GM18951 (cell line): ENCODE data around the gene THRA.
A peak's percentile ranks its signal among the peaks of the same experiment; 100 is the strongest.

Experiments used
- POLR2A ChIP-seq: IDR thresholded peaks from 4 replicates; pipeline ENCODE4 v1.6.1; 2011; ENCODE audit warnings: mild to moderate bottlenecking; ENCODE audit not compliant: insufficient read length, insufficient read depth; ENCODE audit errors: extremely low read depth
- in situ Hi-C: fragments of 300-500 bp; cut with MboI; formaldehyde crosslinking; loops from one replicate; pipeline ENCODE4 v1.12.0; 2022; ENCODE audit warnings: low sequenced_read_pairs, mixed read lengths, inconsistent platforms; ENCODE audit not compliant: unreplicated experiment

THRA gene

DNA sequence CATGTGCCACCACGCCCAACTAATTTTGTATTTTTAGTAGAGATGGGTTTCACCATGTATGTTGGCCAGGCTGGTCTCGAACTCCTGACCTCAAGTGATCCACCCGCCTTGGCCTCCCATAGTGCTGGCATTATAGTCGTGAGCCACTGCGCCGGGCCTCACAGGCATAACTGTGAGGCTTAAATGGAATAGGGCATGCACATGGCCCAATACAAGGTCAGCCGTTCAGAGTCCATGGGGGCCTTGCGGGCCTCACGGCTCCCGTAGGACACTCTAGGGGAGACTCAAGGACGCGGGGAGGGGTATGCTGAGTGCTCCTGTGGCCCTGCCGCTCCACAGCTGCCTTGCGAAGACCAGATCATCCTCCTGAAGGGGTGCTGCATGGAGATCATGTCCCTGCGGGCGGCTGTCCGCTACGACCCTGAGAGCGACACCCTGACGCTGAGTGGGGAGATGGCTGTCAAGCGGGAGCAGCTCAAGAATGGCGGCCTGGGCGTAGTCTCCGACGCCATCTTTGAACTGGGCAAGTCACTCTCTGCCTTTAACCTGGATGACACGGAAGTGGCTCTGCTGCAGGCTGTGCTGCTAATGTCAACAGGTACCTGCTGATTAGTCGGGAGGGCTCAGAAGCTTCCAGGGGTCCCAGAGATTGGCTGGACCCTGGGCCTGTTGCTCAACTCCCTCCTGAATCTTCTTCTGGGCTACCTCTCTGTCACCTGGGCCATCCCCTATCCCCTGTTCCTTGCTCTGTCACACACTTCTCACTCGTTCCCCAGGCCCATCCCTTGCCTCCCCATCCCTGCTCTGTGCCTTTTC, 25.3 kb downstream of the THRA start:
- in situ Hi-C loops: no loop called here
- TF ChIP-seq POLR2A: no peak

DNA sequence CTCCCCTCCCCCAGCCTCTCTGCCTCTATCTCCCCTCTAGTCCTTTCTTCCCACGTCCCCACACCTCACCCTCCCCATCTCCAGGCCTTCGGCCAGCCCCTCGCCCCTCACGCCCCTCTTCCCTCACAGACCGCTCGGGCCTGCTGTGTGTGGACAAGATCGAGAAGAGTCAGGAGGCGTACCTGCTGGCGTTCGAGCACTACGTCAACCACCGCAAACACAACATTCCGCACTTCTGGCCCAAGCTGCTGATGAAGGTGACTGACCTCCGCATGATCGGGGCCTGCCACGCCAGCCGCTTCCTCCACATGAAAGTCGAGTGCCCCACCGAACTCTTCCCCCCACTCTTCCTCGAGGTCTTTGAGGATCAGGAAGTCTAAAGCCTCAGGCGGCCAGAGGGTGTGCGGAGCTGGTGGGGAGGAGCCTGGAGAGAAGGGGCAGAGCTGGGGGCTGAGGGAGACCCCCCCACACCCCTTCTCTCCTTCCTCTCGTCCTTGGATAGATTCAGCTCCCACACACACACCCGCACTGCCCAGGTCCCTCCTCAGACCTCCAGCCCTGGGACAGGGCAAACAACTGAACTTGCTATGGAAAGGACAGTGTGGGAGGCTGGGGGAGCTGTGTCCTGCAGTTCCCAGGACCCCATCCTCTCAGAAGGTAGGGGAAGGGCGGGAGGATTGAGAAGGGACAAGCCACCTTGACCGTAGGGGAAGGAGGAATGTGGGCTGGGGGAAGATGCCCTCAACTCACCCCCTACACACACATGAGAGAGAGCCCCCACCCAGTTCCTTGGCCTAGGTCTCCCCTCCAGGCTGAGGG, 26.5 kb downstream of the THRA start:
- in situ Hi-C loops: no loop called here

DNA sequence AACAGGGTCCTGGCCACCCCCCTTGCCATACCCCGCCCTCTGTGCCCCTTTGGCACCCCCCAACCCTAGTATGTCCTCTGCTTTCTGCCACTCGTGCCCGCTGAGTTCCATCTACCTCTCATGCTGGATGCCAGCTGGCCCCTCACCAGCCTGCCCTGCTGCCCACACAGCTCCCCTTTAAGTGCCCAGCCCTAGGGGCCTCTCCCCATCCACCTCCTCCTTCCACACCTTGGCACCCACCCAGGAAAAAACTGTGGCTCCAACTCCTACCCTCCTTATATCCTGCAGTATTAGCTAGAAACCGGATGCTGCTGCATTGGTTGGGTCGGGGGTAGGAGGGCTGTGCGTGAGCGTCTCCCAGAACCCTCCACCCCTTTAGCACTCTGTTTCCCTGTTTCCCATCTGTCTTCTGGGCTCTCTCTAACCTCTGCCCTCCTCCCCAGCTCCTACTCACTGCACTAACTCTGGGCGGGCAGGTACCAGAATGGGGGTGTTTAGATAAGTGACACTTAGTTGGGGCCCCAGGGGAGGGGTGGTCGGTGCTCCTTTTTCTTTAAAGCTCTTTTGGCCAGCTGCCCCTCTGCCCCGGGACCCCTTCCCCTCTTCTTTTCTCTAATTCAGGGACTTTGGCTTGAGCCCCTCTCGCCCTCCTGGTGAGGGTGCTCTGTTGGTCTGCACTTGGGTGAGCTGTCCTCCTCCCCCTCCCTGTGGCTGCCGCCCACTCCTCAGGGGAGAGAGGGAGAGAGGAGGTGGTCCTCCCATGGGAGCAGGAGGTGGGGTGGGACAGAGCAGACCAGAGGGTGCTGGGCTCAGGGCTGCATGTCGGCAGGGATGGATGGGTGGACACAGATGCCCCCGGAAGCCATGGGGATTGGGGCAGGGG, 27.7 kb downstream of the THRA start:
- in situ Hi-C loops: no loop called here
- TF ChIP-seq POLR2A: no peak

More for the DNA sequence above, 26.5 kb downstream of the THRA start:
- no peak for TF ChIP-seq POLR2A

DNA sequence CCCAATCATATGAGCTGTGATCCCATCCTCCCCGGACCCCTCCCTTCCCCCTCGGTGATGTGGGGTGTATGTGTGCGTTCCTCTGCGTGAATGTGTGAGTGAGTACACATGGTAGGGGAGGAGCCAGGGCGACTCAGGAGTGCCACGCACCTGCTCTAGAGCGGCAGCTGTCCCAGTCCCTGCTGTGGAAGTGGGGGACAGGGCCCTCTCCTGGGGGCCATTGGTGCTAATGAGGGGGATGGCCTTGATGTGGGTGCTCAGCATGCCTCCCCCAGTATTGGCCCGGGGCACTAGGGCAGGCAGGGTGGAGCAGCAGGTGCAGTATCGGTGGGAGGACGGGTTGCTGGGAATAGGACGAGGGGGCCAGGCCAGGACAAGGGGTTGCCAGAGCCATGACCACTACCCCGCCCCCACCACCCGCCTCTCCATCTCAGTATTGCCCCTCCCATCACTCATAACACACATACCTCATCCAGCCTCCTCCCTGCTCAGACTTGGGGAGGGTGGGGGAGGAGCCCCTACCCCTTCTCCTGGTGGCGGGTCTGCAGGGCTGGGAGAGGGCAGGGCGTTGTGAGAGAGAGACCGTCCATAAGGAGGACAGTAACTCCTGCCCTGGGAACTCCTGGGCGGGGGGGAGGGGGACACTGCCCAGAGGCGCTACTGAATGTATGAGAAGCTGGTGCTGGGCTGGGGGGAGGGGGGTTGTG, 29.1 kb downstream of the THRA start:
- TF ChIP-seq POLR2A: no peak
- in situ Hi-C loops: no loop called here

DNA sequence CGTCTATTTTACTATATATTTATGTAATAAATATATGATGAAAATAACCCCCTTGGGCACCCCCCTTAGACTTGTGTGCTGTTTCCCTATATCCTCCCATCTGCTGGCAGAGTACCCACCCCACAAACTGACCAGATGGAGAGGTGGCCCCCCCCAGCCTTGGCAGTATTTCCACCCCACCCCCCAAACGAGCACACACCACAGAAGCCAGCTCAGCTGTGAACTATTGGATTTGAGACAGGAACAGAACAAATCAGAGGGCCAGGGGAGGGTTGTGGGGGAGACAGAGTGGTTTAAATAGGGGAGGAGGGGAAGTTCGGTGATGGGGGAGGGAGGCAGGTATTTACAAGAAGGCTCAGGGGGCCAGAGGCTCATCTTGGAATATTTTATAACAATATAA, 29.8 kb downstream of the THRA start:
- in situ Hi-C loops: no loop called here
- TF ChIP-seq POLR2A: no peak

DNA sequence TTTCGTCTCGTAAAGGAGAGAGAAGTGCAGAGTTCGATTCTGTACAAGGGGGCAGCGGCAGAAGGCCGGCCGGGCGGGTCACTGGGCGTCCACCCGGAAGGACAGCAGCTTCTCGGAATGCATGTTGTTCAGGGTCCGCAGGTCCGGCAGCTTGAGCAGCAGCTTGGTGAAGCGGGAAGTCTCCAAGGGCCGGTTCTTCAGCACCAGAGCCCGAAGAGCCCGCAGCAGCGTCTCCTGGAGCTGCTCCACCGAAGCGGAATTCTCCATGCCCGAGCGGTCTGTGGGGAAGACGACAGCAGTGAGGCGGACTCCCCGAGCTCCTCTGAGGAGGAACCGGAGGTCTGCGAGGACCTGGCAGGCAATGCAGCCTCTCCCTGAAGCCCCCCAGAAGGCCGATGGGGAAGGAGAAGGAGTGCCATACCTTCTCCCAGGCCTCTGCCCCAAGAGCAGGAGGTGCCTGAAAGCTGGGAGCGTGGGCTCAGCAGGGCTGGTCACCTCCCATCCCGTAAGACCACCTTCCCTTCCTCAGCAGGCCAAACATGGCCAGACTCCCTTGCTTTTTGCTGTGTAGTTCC, 30.3 kb downstream of the THRA start:
- in situ Hi-C loops: no loop called here
- no peak for TF ChIP-seq POLR2A

DNA sequence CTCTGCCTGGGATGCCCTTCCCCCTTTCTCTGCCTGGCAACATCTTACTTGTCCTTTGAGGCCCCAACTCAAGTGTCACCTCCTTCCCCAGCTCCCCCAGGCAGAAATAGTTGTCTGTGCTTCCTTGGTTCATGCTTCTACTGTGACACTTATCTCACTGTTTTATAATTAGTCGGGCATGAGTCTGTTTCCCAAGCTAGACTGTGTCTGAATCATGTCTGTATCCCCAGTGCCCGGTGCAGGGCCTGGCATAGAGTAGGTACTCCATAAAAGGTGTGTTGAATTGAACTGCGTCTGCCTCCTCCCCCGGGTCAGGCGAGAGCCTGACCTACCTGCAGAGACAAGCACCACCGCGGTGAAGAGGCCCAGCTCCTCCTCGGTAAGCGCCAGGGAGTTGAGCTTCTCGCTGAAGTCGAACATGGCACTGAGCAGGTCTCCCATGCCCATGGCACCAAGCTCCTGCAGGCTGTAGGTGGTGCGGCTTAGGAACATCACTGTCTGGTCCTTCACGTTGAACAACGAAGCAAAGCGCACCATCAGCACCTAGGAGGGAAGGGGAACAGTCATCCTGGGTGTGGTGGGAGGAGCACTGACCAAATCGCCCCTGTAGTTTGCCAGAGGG, 30.9 kb downstream of the THRA start:
- in situ Hi-C loops: no loop called here
- no peak for TF ChIP-seq POLR2A

DNA sequence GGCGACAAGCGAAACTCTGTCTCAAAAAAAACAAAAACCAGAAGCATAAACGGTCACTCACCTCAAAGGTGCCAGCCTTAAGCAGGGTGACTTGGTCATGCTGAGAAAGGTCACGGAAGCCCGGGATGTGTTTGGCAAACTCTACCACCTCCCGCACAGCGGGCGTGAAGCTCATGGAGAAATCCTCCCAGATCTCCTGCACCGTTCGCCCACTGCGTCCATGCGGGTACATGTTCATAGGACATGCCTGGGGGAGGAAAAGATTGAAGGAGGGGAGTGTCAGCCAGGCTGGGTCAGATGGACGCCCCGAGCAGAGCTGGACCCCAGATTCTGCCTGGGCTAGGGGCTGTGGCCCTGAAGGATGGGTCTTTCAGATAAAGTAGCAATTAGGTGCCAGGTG, 32.1 kb downstream of the THRA start:
- no peak for TF ChIP-seq POLR2A
- in situ Hi-C loops: no loop called here

DNA sequence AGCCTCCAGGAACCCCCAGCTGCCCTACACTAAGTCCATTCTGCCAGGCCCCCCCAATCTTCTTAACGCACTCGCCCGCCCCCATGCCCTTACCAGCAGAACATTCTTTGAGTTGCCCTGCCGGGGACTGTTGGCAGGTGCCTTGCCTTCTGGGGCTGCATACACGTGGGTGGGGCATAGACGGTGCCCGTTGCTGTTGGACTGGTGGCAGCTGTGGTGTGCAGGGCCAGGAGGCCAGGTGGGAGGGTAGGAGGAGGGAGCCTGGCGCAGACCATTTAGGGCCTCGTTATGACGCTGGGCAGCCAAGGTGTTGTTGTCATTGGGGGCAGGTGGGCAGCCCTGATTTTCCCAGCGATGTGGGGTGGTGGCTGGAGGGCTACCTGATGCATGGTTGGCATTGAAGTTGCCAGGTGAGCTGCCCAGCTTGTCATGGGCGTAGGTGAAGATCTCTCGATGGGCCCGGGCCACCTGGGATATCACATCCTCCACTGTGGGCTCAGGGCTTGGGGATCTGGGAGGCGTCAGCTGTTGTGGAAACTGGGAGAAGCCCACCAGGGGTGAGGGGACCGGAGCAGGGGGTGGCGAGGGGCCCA, 32.7 kb downstream of the THRA start:
- in situ Hi-C loops: no loop called here
- TF ChIP-seq POLR2A: no peak

DNA sequence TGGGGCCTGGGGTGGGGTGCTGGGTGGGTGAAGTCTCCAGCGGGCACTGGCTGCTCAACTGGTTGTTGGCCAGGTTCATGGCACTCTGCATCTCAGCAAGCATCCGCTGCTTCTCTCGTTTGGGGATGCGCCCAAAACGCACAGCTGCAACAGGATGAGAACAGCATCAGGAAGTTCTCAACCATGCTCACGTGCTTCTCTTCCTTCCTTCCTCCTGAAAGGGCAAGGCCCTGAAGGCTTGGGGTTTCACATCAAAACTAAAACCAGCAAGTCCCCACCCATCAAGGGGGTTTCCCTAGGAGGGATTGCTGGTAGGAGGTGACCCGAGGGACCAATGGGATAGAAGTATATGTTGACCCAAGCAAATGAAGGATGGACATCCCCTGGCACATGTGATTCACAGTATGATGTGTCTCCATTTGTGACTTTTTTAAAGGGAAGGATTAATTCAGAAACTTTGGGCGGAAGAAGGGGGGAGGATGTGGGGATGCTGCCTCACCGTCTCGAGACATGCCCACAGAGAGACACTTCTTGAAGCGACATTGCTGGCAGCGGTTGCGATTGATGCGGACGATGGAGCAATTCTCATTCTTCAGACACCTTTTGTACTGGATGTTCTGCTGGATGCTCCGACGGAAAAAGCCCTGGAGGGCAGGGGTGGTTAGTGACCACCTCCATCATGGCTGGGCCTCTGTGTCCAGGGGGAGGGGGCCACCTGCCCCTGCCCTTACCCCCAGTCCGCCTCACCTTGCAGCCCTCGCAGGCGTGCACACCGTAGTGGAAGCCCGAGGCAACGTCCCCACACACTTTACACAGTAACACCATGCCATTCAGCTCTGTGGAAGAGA, 33.4 kb downstream of the THRA start:
- in situ Hi-C loops: no loop called here
- TF ChIP-seq POLR2A: peak; percentile 50

DNA sequence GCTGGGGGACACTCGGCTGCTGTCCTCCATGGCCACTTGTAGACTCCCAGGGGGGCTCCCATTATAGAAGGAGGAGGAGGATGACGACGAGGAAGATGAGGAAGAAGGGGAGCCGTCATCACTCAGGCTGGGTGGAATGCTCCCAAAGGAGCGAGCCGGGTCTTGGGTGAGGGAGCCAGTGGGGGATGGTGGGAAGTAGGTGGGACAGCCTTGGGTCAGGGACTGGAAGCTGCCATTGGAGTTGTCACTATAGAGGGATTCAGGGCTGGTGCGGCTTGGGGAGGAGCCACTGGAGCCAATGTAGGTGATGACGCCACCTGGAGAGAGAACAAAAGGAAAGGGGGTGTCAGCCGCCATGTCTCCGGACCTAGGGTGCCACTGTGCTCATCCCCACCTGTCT, 34.3 kb downstream of the THRA start:
- no peak for TF ChIP-seq POLR2A
- in situ Hi-C loops: no loop called here
